ENCODE results near the gene UBLCP1. TPM values are rescaled to one million over a fixed set of nuclear protein-coding genes. Genes with fewer than 3 reads are reported as not detected.

The UBLCP1 gene
- total and polyA plus RNA-seq, 2 of the 8 experiments (the other 6 are each of a cell fraction or from before 2014, with no cell fraction given): 13.0 to 40.9 TPM

- no peak for TF ChIP-seq E2F6 (IDR thresholded peaks at IDR 0.05)
Measured at GRCh38 chr5:159242656-159243055, 20.4 kb upstream of the UBLCP1 start (continued).

Data from H1 (cell line).